Uterus (tissue), 2 donors: Measurements from ENCODE around the gene TMEM245.

Source experiments
- POLR2A ChIP-seq, 2 donors: fragments of 450-650 bp; IDR thresholded peaks; one replicate each; pipeline ENCODE4 v1.6.1; 2016; ENCODE audit warnings: antibody characterized with exemption in 2 of 2, mild to moderate bottlenecking in 1 of 2, moderate library complexity in 1 of 2
- TF ChIP-seq, protein P1 (sequence below), 4 experiments: fragments of 200-600 bp in 2 of 4; fragments of 450-650 bp in 2 of 4; sonication (generic) in 2 of 4; IDR thresholded peaks; one replicate each; pipeline ENCODE4 v1.5.1; 2016 to 2019; ENCODE audit warnings: antibody characterized with exemption in 4 of 4, mild to moderate bottlenecking in 2 of 4, moderate library complexity in 1 of 4

DNA sequence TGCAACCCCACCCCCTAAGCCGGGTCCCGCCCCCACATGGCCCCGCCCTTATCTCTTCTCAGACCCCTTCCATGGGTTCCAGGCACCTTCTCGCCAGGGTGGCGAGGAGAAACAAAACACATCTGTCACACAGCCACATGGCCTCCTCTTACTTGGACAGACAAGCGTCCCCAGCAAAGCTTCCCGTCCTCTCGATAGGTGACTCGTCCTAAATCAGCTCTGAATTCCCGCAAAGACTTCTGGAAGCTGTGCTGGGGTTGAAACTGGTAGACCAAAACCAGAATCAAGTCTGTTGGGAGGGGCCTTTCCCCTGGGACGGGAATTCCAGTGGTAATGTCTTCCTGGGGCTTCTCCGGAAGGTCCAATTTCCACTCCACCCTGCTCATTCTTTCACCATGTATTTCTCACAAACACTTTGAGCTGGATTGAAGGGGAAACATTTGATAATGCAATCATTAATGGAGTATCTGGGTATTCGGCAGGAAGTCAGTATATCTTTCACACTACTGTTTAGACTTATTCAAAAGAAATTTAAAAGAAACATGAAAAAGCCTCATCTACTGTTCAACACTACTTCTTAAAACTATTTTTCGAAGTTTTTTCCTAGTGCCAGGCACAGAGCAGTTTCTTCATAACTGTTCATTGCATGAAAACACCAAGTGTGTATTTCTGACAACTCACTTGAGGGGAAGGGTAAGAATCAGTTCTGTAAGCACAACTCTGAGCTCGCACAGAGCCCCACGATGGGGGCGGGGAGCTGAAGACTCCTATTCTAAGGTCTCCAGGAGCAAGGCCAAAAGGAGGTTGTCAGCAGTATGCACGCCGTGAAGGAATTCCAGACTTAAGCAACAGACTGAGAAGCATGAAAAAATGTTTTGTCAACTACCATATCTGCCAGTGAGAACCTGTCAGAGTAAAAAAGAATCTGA, 105.8 kb downstream of the TMEM245 start:
- TF ChIP-seq, protein P1, sequence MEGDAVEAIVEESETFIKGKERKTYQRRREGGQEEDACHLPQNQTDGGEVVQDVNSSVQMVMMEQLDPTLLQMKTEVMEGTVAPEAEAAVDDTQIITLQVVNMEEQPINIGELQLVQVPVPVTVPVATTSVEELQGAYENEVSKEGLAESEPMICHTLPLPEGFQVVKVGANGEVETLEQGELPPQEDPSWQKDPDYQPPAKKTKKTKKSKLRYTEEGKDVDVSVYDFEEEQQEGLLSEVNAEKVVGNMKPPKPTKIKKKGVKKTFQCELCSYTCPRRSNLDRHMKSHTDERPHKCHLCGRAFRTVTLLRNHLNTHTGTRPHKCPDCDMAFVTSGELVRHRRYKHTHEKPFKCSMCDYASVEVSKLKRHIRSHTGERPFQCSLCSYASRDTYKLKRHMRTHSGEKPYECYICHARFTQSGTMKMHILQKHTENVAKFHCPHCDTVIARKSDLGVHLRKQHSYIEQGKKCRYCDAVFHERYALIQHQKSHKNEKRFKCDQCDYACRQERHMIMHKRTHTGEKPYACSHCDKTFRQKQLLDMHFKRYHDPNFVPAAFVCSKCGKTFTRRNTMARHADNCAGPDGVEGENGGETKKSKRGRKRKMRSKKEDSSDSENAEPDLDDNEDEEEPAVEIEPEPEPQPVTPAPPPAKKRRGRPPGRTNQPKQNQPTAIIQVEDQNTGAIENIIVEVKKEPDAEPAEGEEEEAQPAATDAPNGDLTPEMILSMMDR (IDR thresholded peaks at IDR 0.05): peak in 1 of 4 experiments; percentile 4
- no peak for TF ChIP-seq POLR2A (IDR thresholded peaks at IDR 0.05)
